B cell (primary cell): ENCODE results near the gene FBXO5.

Experiments
- EZH2 ChIP-seq: IDR thresholded peaks from 2 replicates; pipeline ENCODE4 v1.6.1; 2012; ENCODE audit warnings: borderline replicate concordance, low read depth, mild to moderate bottlenecking, moderate library complexity, low read length; ENCODE audit not compliant: insufficient read depth, poor library complexity, severe bottlenecking
- TF ChIP-seq, protein P1 (sequence below): fragments of 200-600 bp; IDR thresholded peaks from one replicate; pipeline ENCODE4 v1.8.0; 2022; ENCODE audit warnings: antibody characterized with exemption, mild to moderate bottlenecking

DNA sequence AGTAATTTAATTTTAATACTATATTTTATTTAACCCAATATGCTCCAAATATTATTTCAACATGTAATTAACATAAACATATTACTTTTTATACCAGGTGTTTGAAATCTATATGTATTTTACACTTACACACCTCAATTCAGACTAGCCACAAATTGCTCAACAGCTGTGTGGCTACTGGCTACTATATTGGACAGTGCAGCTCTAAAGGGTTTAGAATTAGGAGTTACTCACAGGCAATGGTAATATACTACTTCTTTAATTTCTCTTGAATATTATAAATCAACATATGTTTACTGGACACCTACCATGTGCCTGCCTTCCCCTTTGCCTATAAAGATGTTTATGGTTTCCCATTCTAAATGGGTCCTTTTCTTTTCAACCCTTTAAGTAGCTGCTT lies 17.4 kb upstream of the FBXO5 start:
- TF ChIP-seq, protein P1, sequence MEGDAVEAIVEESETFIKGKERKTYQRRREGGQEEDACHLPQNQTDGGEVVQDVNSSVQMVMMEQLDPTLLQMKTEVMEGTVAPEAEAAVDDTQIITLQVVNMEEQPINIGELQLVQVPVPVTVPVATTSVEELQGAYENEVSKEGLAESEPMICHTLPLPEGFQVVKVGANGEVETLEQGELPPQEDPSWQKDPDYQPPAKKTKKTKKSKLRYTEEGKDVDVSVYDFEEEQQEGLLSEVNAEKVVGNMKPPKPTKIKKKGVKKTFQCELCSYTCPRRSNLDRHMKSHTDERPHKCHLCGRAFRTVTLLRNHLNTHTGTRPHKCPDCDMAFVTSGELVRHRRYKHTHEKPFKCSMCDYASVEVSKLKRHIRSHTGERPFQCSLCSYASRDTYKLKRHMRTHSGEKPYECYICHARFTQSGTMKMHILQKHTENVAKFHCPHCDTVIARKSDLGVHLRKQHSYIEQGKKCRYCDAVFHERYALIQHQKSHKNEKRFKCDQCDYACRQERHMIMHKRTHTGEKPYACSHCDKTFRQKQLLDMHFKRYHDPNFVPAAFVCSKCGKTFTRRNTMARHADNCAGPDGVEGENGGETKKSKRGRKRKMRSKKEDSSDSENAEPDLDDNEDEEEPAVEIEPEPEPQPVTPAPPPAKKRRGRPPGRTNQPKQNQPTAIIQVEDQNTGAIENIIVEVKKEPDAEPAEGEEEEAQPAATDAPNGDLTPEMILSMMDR = no peak
- TF ChIP-seq EZH2 = no peak
